OCI-LY1 (cell line): ENCODE data around the gene BRSK1.

Experiments used
- EZH2 ChIP-seq: fragments of 200-600 bp; sonication (generic), shearing (Covaris generic); IDR thresholded peaks from 2 replicates; pipeline ENCODE4 v1.8.0; 2017; ENCODE audit warnings: borderline replicate concordance, mixed run types, mild to moderate bottlenecking, antibody characterized with exemption, low read length, moderate library complexity, mixed read lengths
- TF ChIP-seq, protein P1 (sequence below): fragments of 200-600 bp; sonication (generic), shearing (Covaris generic); IDR thresholded peaks from 2 replicates; pipeline ENCODE4 v1.5.1; 2017; ENCODE audit warnings: mild to moderate bottlenecking, antibody characterized with exemption, low read length, moderate library complexity, mixed read lengths

DNA sequence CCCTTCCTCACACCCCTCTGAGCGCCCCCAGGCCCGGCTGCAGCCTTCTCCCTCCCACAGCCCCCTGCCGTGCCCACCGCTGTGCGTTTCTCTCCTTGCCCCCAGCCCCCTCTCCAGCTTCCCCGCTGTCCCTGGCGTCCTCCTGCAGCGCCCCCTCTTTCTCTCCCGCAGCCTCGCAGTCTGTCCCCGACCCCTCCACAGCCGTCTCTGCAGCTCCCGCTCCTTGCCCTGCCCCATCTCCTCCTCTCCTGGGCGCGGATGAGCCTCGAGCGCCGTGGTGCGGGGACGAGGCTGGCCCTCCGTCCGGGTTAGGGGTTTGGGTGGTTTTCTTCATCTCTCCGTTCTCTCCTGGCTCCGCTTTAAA is 57.0 kb downstream of the BRSK1 start:
- TF ChIP-seq, protein P1, sequence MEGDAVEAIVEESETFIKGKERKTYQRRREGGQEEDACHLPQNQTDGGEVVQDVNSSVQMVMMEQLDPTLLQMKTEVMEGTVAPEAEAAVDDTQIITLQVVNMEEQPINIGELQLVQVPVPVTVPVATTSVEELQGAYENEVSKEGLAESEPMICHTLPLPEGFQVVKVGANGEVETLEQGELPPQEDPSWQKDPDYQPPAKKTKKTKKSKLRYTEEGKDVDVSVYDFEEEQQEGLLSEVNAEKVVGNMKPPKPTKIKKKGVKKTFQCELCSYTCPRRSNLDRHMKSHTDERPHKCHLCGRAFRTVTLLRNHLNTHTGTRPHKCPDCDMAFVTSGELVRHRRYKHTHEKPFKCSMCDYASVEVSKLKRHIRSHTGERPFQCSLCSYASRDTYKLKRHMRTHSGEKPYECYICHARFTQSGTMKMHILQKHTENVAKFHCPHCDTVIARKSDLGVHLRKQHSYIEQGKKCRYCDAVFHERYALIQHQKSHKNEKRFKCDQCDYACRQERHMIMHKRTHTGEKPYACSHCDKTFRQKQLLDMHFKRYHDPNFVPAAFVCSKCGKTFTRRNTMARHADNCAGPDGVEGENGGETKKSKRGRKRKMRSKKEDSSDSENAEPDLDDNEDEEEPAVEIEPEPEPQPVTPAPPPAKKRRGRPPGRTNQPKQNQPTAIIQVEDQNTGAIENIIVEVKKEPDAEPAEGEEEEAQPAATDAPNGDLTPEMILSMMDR = peak; percentile 45; the same call in 1 of the 2 replicates
- no peak for TF ChIP-seq EZH2
